Stromal cell of bone marrow (primary cell): Measurements from ENCODE around the gene RPS6KA6.

Experiments used
- DNase-seq: peaks from one replicate; pipeline ENCODE4 v3.0.0-alpha.2; 2012; ENCODE audit warnings: low read depth

Gene RPS6KA6

GRCh38 chrX:84162401-84162800 is 25.6 kb downstream of the RPS6KA6 start:
- no peak for DNase-seq

- no peak for DNase-seq
Observed at GRCh38 chrX:84161641-84162040, 26.4 kb downstream of the RPS6KA6 start.

GRCh38 chrX:84160736-84161135 is 27.3 kb downstream of the RPS6KA6 start:
- no peak for DNase-seq

- no peak for DNase-seq
Observed at GRCh38 chrX:84156821-84157220, 31.2 kb downstream of the RPS6KA6 start.

- no peak for DNase-seq
Observed at GRCh38 chrX:84155938-84156337, 32.1 kb downstream of the RPS6KA6 start.

GRCh38 chrX:84153538-84153937 is 34.5 kb downstream of the RPS6KA6 start:
- no peak for DNase-seq

- no peak for DNase-seq
Observed at GRCh38 chrX:84144991-84145390, 43.0 kb downstream of the RPS6KA6 start.

- no peak for DNase-seq
Observed at GRCh38 chrX:84144281-84144680, 43.7 kb downstream of the RPS6KA6 start.

- DNase-seq = no peak
Observed at GRCh38 chrX:84133023-84133422, 55.0 kb downstream of the RPS6KA6 start.

- DNase-seq = no peak
Observed at GRCh38 chrX:84123585-84123984, 64.4 kb downstream of the RPS6KA6 start.

GRCh38 chrX:84118769-84119168 is 69.2 kb downstream of the RPS6KA6 start:
- DNase-seq = no peak

GRCh38 chrX:84118315-84118714 is 69.7 kb downstream of the RPS6KA6 start:
- no peak for DNase-seq

- DNase-seq = no peak
Observed at GRCh38 chrX:84108584-84108983, 79.4 kb downstream of the RPS6KA6 start.

- no peak for DNase-seq
Observed at GRCh38 chrX:84099120-84099519, 88.9 kb downstream of the RPS6KA6 start.

- peak; percentile 1 for DNase-seq
Observed at GRCh38 chrX:84079479-84080197, 108.4 kb downstream of the RPS6KA6 start.

GRCh38 chrX:84078991-84079390 is 109.0 kb downstream of the RPS6KA6 start:
- DNase-seq = no peak

GRCh38 chrX:84064814-84065213 is 123.2 kb downstream of the RPS6KA6 start:
- no peak for DNase-seq

GRCh38 chrX:84064164-84064563 is 123.8 kb downstream of the RPS6KA6 start:
- DNase-seq = peak; percentile 57

GRCh38 chrX:84047339-84047738 is 140.7 kb downstream of the RPS6KA6 start:
- no peak for DNase-seq

- DNase-seq = peak; percentile 6
Observed at GRCh38 chrX:84046403-84046984, 141.5 kb downstream of the RPS6KA6 start.

- DNase-seq = no peak
Observed at GRCh38 chrX:84044051-84044450, 143.9 kb downstream of the RPS6KA6 start.
